Measurements from ENCODE around the gene AMFR. TPM values are rescaled to one million over a fixed set of nuclear protein-coding genes. Genes with fewer than 3 reads are reported as not detected.

AMFR gene
- total RNA-seq, 1 experiment from 2014 or later, result 31.7 TPM

GRCh38 chr16:56357241-56357764, 68.0 kb downstream of the AMFR start:
- Mint-ChIP-seq H3K9me3 (no peaks in the 10 kb centered on the region), H3K4me3 (peak overlapping the region; percentile 59; the same call in 1 of the 2 replicates), H3K4me1 (peaks cover 35% of the 10 kb centered on the region), H3K36me3 (peaks cover 1% of the 10 kb centered on the region; the same call in 1 of the 2 replicates), H3K27me3 (ENCODE audit: low read depth) (no peaks in the 10 kb centered on the region), H3K27ac (peak overlapping the region; percentile 33; the same call in 1 of the 2 replicates)
- DNase-seq (ENCODE audit: low spot score) (peak; percentile 14), ATAC-seq (no peak)
- ChIA-PET CTCF (interaction anchor here (1.0 to 4.7 kb wide), 11 partner anchors 11 to 328 kb away, joined by 3 to 65 read pairs (median 12); no protein-coding TSS in a partner anchor), POLR2A (no interaction called here)
- TF ChIP-seq ZNF317 (CRISPR knock-in tag; IDR thresholded peaks at IDR 0.05; ENCODE audit: borderline replicate concordance, low read depth), result no peak
- TF ChIP-seq PRRX2 (CRISPR knock-in tag; IDR thresholded peaks at IDR 0.05), result no peak
- no peak for TF ChIP-seq JAZF1 (CRISPR knock-in tag; IDR thresholded peaks at IDR 0.05)
- no peak for TF ChIP-seq FOXP4 (CRISPR knock-in tag; IDR thresholded peaks at IDR 0.05)

- DNase-seq (ENCODE audit: low spot score) (peak; percentile 87), ATAC-seq (peak; percentile 93)
- POLR2A ChIA-PET, result no interaction called here
- Mint-ChIP-seq H3K27me3 (ENCODE audit: low read depth) (no peaks in the 10 kb centered on the region), H3K4me1 (peaks cover 35% of the 10 kb centered on the region), H3K4me3 (peak overlapping the region; percentile 59), H3K27ac (peak overlapping the region; percentile 94), H3K9me3 (no peaks in the 10 kb centered on the region), H3K36me3 (no peaks in the 10 kb centered on the region)
- CTCF ChIA-PET, result interaction anchor here (0.5 to 4.7 kb wide), 57 partner anchors 9 to 891 kb away, joined by 3 to 65 read pairs (median 4); partner anchors contain the start of genes NUDT21 and OGFOD1
- TF ChIP-seq USF2 (CRISPR knock-in tag; IDR thresholded peaks at IDR 0.05) (no peak), ELF4 (CRISPR knock-in tag; IDR thresholded peaks at IDR 0.05; ENCODE audit: low read depth) (no peak), CDX4 (CRISPR knock-in tag; IDR thresholded peaks at IDR 0.05; ENCODE audit: borderline replicate concordance) (no peak), IRF2 (CRISPR knock-in tag; IDR thresholded peaks at IDR 0.05; ENCODE audit: borderline replicate concordance, low read depth) (no peak), CREB1 (CRISPR knock-in tag; IDR thresholded peaks at IDR 0.05) (no peak), OVOL2 (CRISPR knock-in tag; IDR thresholded peaks at IDR 0.05; ENCODE audit: borderline replicate concordance) (no peak), PRRX2 (CRISPR knock-in tag; IDR thresholded peaks at IDR 0.05) (no peak), ZNF512 (CRISPR knock-in tag; IDR thresholded peaks at IDR 0.05; ENCODE audit: borderline replicate concordance) (no peak), CBFB (CRISPR knock-in tag; IDR thresholded peaks at IDR 0.05; ENCODE audit: low read depth) (no peak), ZBTB21 (CRISPR knock-in tag; IDR thresholded peaks at IDR 0.05; ENCODE audit: borderline replicate concordance) (no peak; the same call in 1 of the 2 replicates), ATF1 (CRISPR knock-in tag; IDR thresholded peaks at IDR 0.05) (no peak), ATF2 (CRISPR knock-in tag; IDR thresholded peaks at IDR 0.05; ENCODE audit: borderline replicate concordance, low read depth) (no peak), ATF3 (CRISPR knock-in tag; conservative IDR thresholded peaks at IDR 0.05) (no peak), ETV6 (CRISPR knock-in tag; IDR thresholded peaks at IDR 0.05) (peak; percentile 77; the same call in 1 of the 2 replicates), MYBL2 (CRISPR knock-in tag; IDR thresholded peaks at IDR 0.05) (no peak), E2F1 (CRISPR knock-in tag; IDR thresholded peaks at IDR 0.05) (no peak), ZBTB43 (CRISPR knock-in tag; IDR thresholded peaks at IDR 0.05) (no peak), SOX15 (CRISPR knock-in tag; IDR thresholded peaks at IDR 0.05) (no peak), ZNF671 (CRISPR knock-in tag; IDR thresholded peaks at IDR 0.05) (no peak)
These were observed 68.8 kb downstream of the AMFR start for GRCh38 chr16:56356276-56357240.

All from WTC11 (cell line).